CD8-positive, alpha-beta memory T cell (primary cell): Measurements from ENCODE around the gene PIAS1. TPM values are rescaled to one million over a fixed set of nuclear protein-coding genes. Genes with fewer than 3 reads are reported as not detected.

Experiments
- CTCF ChIA-PET: fragments of 350-600 bp; sonication (Branson Sonifier 250); formaldehyde crosslinking; loops from one replicate; lab custom pipeline; 2021; ENCODE audit warnings: antibody characterized with exemption; lab: Charles Lee
- POLR2A ChIA-PET: fragments of 350-600 bp; sonication (Branson Sonifier 250); formaldehyde crosslinking; loops from one replicate; lab custom pipeline; 2021; ENCODE audit warnings: antibody characterized with exemption; lab: Charles Lee
- DNase-seq, 5 donors: peaks; one replicate each; pipeline versions ENCODE4 v3.0.0 to v3.0.0-alpha.2; 2020 to 2022; ENCODE audit warnings: mixed read lengths in 1 of 5
- H3K27ac ChIP-seq: one replicate; pipeline ENCODE4 v1.7.0; 2013; ENCODE audit warnings: low read depth, mild to moderate bottlenecking, low read length, moderate library complexity
- H3K27me3 ChIP-seq: 2 replicates; pipeline ENCODE4 v1.7.0; 2013; ENCODE audit warnings: low read length, mild to moderate bottlenecking; ENCODE audit not compliant: insufficient read depth, poor library complexity, severe bottlenecking
- H3K36me3 ChIP-seq: 2 replicates; pipeline ENCODE4 v1.7.0; 2013; ENCODE audit warnings: mild to moderate bottlenecking, low read length, moderate library complexity; ENCODE audit not compliant: insufficient read depth
- H3K4me1 ChIP-seq: 2 replicates; pipeline ENCODE4 v1.7.0; 2013; ENCODE audit warnings: mild to moderate bottlenecking, low read length, moderate library complexity; ENCODE audit not compliant: insufficient read depth
- H3K4me3 ChIP-seq: 2 replicates; pipeline ENCODE4 v1.7.0; 2013; ENCODE audit warnings: mild to moderate bottlenecking, low read length
- H3K9me3 ChIP-seq: 2 replicates; pipeline ENCODE4 v1.7.0; 2013; ENCODE audit warnings: mild to moderate bottlenecking, low read length
- H3K27ac Mint-ChIP-seq, 8 donors: one replicate each; pipeline ENCODE4 v1.8.0; 2020 to 2021; ENCODE audit warnings: mixed read lengths in 8 of 8, mild to moderate bottlenecking in 6 of 8, inconsistent platforms in 3 of 8, moderate library complexity in 3 of 8
- H3K27me3 Mint-ChIP-seq, 2 donors: one replicate each; pipeline ENCODE4 v1.8.0; 2020 to 2021; ENCODE audit warnings: mixed read lengths in 2 of 2, mild to moderate bottlenecking in 1 of 2, moderate library complexity in 1 of 2
- H3K36me3 Mint-ChIP-seq, 3 donors: one replicate each; pipeline ENCODE4 v1.8.0; 2020 to 2021; ENCODE audit warnings: mixed read lengths in 3 of 3, inconsistent platforms in 1 of 3, mild to moderate bottlenecking in 1 of 3
- H3K4me1 Mint-ChIP-seq, 3 donors: one replicate each; pipeline ENCODE4 v1.8.0; 2020 to 2021; ENCODE audit warnings: mixed read lengths in 3 of 3, inconsistent platforms in 1 of 3, mild to moderate bottlenecking in 1 of 3
- H3K4me3 Mint-ChIP-seq, 7 donors: one replicate each; pipeline ENCODE4 v1.8.0; 2020 to 2021; ENCODE audit warnings: mixed read lengths in 7 of 7, mild to moderate bottlenecking in 6 of 7, moderate library complexity in 4 of 7, inconsistent platforms in 2 of 7
- H3K9me3 Mint-ChIP-seq, 5 donors: one replicate each; pipeline ENCODE4 v1.8.0; 2020 to 2022; ENCODE audit warnings: mixed read lengths in 5 of 5, mild to moderate bottlenecking in 3 of 5, moderate library complexity in 2 of 5, inconsistent platforms in 1 of 5
- polyA plus RNA-seq: library from polyadenylated mRNA; unstranded; fragments of 300-500 nt; fragmentation: Illumina TruSeq; gene quantifications from one replicate; pipeline ENCODE4 v1.2.3, GENCODE V29; 2021
- total RNA-seq, 2 experiments: library from RNA; stranded (reverse); gene quantifications; one replicate each; pipeline ENCODE4 v1.2.3, GENCODE V29; 2021

The PIAS1 gene
- total and polyA plus RNA-seq, 3 experiments from 2014 or later, result 25.5 to 127 (median 30.2) TPM

DNA sequence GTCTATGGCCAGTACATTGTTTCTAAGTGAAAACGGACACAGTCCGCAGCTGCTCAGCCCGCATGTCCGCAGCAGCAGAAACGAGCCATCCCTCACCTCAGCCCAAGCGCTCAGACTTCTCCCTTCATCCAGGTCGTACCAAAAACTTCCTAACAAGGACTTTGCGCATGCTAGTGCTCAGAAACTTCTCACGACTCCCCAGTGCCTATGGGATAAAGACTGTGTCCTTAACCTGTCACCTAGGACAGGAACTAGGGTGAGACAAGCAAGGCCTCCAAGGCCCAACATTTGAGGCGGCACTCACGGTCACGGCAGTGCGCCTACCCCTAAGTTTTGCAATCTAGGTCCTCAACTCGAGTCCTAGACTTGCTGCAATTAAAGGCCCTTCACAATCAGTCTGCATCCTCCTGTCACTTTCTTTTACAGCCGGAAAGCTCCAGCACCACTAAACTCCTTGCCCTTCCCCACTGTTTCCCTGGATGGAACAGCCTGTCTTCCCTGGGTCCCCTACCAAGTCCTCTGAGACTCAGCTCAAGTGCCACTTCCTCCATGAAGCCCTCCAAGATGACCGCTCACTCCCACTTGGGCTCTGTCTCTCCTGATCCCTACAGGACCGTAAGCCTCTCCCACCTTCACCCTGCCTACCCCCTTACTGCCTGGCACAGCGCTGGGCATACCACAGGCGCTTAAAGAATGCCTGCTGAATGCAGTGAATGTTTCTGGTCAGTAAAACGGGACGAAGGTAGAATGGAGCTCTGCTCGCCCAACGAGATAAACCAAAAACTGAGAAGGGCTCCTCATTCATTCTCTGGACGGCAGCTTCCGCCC is 174.2 kb downstream of the PIAS1 start:
- Histone ChIP-seq H3K36me3 (no peaks in the 10 kb centered on the region), H3K9me3 (no peaks in the 10 kb centered on the region), H3K4me1 (peaks cover 17% of the 10 kb centered on the region), H3K4me3 (peak overlapping the region; percentile 90), H3K27ac (peak overlapping the region; percentile 72), H3K27me3 (no peaks in the 10 kb centered on the region)
- H3K36me3 Mint-ChIP-seq, result peaks cover 0 to 3% (median 0%) of the 10 kb centered on the region in 3 donors
- peaks cover 29 to 42% (median 39%) of the 10 kb centered on the region in 3 donors for H3K4me1 Mint-ChIP-seq
- ChIA-PET POLR2A (no interaction called here), CTCF (interaction anchor here (1.4 to 3.8 kb wide), 3 partner anchors 8 to 49 kb away, joined by 3 to 11 read pairs (median 4); partner anchors contain the start of gene FEM1B)
- peak overlapping the region; percentile 9 to 95 (median 62) for H3K27ac Mint-ChIP-seq
- peaks cover 3 to 4% of the 10 kb centered on the region in 2 donors for H3K27me3 Mint-ChIP-seq
- peak overlapping the region; percentile 81 to 95 (median 88) for H3K4me3 Mint-ChIP-seq
- DNase-seq, result no peak
- no peaks in the 10 kb centered on the region for H3K9me3 Mint-ChIP-seq

DNA sequence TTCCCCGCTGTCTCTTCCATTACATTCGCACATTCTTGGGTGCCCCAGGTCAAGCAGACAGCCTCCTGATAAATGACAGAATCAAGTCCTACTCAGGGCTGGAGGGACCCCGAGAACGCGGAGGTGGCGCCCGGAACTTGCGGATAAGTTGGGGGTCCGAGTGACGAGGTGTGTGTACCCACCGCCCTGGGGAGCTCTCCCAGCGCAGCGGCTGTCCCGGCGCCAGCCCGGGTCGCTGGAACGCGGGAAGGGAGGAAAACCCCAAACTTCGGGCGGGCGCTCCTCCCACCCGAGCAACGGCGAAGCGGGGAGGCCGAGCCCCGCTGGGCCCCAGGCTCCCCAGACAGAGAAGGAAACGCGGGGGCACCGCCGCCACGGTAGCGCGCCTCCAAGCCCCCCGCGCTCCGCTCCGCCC is 174.9 kb downstream of the PIAS1 start:
- Histone ChIP-seq H3K36me3 (no peaks in the 10 kb centered on the region), H3K4me3 (peak overlapping the region; percentile 90), H3K27me3 (no peaks in the 10 kb centered on the region), H3K27ac (peak overlapping the region; percentile 72), H3K9me3 (no peaks in the 10 kb centered on the region), H3K4me1 (peaks cover 17% of the 10 kb centered on the region)
- no peak for DNase-seq
- ChIA-PET CTCF (interaction anchor here (1.4 to 3.8 kb wide), 3 partner anchors 8 to 49 kb away, joined by 3 to 11 read pairs (median 4); partner anchors contain the start of gene FEM1B), POLR2A (interaction anchor here (1.1 kb wide), 1 partner anchor 49 kb away, joined by 11 read pairs; the partner anchor contains the start of gene FEM1B)
- Mint-ChIP-seq H3K27me3 (peaks cover 6 to 10% of the 10 kb centered on the region in 2 donors), H3K9me3 (no peaks in the 10 kb centered on the region), H3K4me1 (peaks cover 29 to 42% (median 39%) of the 10 kb centered on the region in 3 donors), H3K4me3 (peak overlapping the region; percentile 81 to 95 (median 88)), H3K36me3 (peaks cover 0 to 3% (median 0%) of the 10 kb centered on the region in 3 donors), H3K27ac (peak overlapping the region in 7 of 8 donors; percentile 9 to 95 (median 63))

GRCh38 chr15:68229386-68230156 is 175.5 kb downstream of the PIAS1 start, which contains the start of gene CLN6:
Gene CLN6 (minus strand): TSS chr15:68229728. CDS start chr15:68229584, 144 bp downstream.
- H3K36me3 Mint-ChIP-seq, result peaks cover 0 to 3% (median 0%) of the 10 kb centered on the region in 3 donors
- peaks cover 28 to 38% (median 37%) of the 10 kb centered on the region in 3 donors for H3K4me1 Mint-ChIP-seq
- ChIA-PET CTCF (interaction anchor here (1.2 to 3.8 kb wide), 4 partner anchors 9 to 48 kb away, joined by 3 to 11 read pairs (median 4); partner anchors contain the start of gene FEM1B), POLR2A (interaction anchor here (1.1 kb wide), 1 partner anchor 48 kb away, joined by 11 read pairs; the partner anchor contains the start of gene FEM1B)
- no peaks in the 10 kb centered on the region for H3K36me3 ChIP-seq
- H3K4me1 ChIP-seq, result peaks cover 17% of the 10 kb centered on the region
- peak within 1 kb of the TSS; percentile 91 to 96 (median 93) for H3K4me3 Mint-ChIP-seq
- H3K9me3 Mint-ChIP-seq, result no peaks in the 10 kb centered on the region
- peak within 1 kb of the TSS; percentile 74 to 95 (median 94) for H3K27ac Mint-ChIP-seq
- peaks cover 7 to 10% of the 10 kb centered on the region in 2 donors for H3K27me3 Mint-ChIP-seq
- peak within 1 kb of the TSS; percentile 90 for H3K4me3 ChIP-seq
- no peaks in the 10 kb centered on the region for H3K27me3 ChIP-seq
- peak within 1 kb of the TSS; percentile 72 for H3K27ac ChIP-seq
- no peaks in the 10 kb centered on the region for H3K9me3 ChIP-seq
- DNase-seq, result peak; percentile 75 to 87 (median 82)

GRCh38 chr15:68230157-68231100 is 176.3 kb downstream of the PIAS1 start:
- Mint-ChIP-seq H3K36me3 (peaks cover 0 to 3% (median 0%) of the 10 kb centered on the region in 3 donors), H3K9me3 (no peaks in the 10 kb centered on the region), H3K4me3 (peak overlapping the region; percentile 91 to 96 (median 93)), H3K27me3 (peaks cover 8 to 10% of the 10 kb centered on the region in 2 donors), H3K4me1 (peaks cover 20 to 30% (median 28%) of the 10 kb centered on the region in 3 donors), H3K27ac (peak overlapping the region; percentile 66 to 95 (median 92))
- no peak for DNase-seq
- H3K27me3 ChIP-seq, result no peaks in the 10 kb centered on the region
- H3K9me3 ChIP-seq, result no peaks in the 10 kb centered on the region
- H3K36me3 ChIP-seq, result no peaks in the 10 kb centered on the region
- CTCF ChIA-PET, result interaction anchor here (1.2 to 3.8 kb wide), 2 partner anchors 22 to 47 kb away, joined by 4 to 11 read pairs; partner anchors contain the start of gene FEM1B
- H3K4me1 ChIP-seq, result peaks cover 17% of the 10 kb centered on the region
- H3K4me3 ChIP-seq, result peak overlapping the region; percentile 90
- POLR2A ChIA-PET, result interaction anchor here (1.1 kb wide), 1 partner anchor 47 kb away, joined by 3 read pairs; the partner anchor contains the start of gene FEM1B
- H3K27ac ChIP-seq, result peak overlapping the region; percentile 72

GRCh38 chr15:68231102-68231818 is 177.1 kb downstream of the PIAS1 start:
- DNase-seq, result no peak
- Mint-ChIP-seq H3K36me3 (peaks cover 0 to 3% (median 0%) of the 10 kb centered on the region in 3 donors), H3K4me3 (peak overlapping the region; percentile 46 to 96 (median 92)), H3K4me1 (peaks cover 20 to 30% (median 28%) of the 10 kb centered on the region in 3 donors), H3K27ac (peak overlapping the region in 3 of 8 donors; percentile 15 to 85 (median 19)), H3K27me3 (peaks cover 8 to 10% of the 10 kb centered on the region in 2 donors), H3K9me3 (no peaks in the 10 kb centered on the region)
- POLR2A ChIA-PET, result interaction anchor here (1.1 kb wide), 1 partner anchor 46 kb away, joined by 3 read pairs; the partner anchor contains the start of gene FEM1B
- H3K36me3 ChIP-seq, result no peaks in the 10 kb centered on the region
- H3K27me3 ChIP-seq, result no peaks in the 10 kb centered on the region
- no peaks in the 10 kb centered on the region for H3K9me3 ChIP-seq
- CTCF ChIA-PET, result interaction anchor here (1.2 to 3.8 kb wide), 3 partner anchors 22 to 47 kb away, joined by 3 to 11 read pairs (median 4); partner anchors contain the start of gene FEM1B
- H3K27ac ChIP-seq, result no peak overlapping the region
- peaks cover 17% of the 10 kb centered on the region for H3K4me1 ChIP-seq
- no peak overlapping the region for H3K4me3 ChIP-seq

DNA sequence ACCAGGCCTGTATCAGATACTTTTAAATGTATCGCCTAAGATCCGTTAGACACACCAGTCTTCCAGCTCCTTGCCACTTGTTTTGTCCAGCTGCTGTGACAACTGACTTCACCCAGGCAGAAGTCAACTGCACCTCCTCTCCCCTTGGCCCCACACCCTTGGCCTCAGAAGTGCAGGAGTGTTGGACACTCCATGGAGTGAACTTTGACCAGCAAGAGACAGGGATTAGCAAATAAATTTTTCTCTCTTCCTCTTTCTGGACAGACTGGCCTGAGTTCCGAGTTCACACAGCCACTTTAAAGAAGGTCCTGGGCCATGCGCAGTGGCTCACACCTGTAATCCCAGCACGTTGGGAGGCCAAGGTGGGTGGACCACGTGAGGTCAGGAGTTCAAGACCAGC is 178.3 kb downstream of the PIAS1 start:
- CTCF ChIA-PET, result interaction anchor here (1.2 kb wide), 2 partner anchors 20 to 45 kb away, joined by 3 read pairs; partner anchors contain the start of gene FEM1B
- no peak overlapping the region for H3K4me3 Mint-ChIP-seq

More for the DNA sequence above, 178.3 kb downstream of the PIAS1 start:
- peaks cover 8 to 10% of the 10 kb centered on the region in 2 donors for H3K27me3 Mint-ChIP-seq
- H3K27me3 ChIP-seq, result no peaks in the 10 kb centered on the region
- no peak for DNase-seq
- H3K36me3 ChIP-seq, result no peaks in the 10 kb centered on the region
- H3K4me1 ChIP-seq, result peaks cover 17% of the 10 kb centered on the region
- no peaks in the 10 kb centered on the region for H3K9me3 ChIP-seq
- H3K4me3 ChIP-seq, result no peak overlapping the region
- POLR2A ChIA-PET, result no interaction called here
- no peaks in the 10 kb centered on the region for H3K9me3 Mint-ChIP-seq
- H3K27ac ChIP-seq, result no peak overlapping the region
- H3K36me3 Mint-ChIP-seq, result peaks cover 0 to 3% (median under 1%) of the 10 kb centered on the region in 3 donors
- peak overlapping the region in 1 of 8 donors; percentile 29 for H3K27ac Mint-ChIP-seq
- H3K4me1 Mint-ChIP-seq, result peaks cover 20 to 26% (median 22%) of the 10 kb centered on the region in 3 donors
